Measurements from ENCODE around the gene PIK3C2G. TPM values are rescaled to one million over a fixed set of nuclear protein-coding genes. Genes with fewer than 3 reads are reported as not detected.

Gene PIK3C2G
- total RNA-seq, 4 donors from 2014 or later, result 0.10 to 0.88 (median 0.40) TPM; not detected in 1

DNA sequence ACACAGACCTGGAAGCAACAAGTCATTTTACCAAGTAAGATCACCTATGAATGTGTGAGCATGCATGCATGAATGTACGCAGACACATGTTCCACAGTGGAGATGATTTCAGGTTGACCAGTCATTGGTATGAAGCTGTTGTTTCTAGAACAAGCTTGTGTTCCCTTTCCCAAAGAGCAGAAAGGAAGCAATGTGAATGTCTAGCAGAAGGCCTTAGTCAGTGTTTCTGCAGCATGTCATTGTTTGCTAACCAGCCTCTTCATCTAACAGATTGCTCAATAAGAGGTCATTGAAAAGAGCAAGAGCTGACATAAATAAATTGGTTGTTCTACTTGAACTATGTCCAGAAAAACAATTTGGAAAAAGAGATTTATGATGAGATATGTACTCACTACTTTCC, 285.1 kb downstream of the PIK3C2G start:
- H3K36me3 ChIP-seq, result no peaks in the 10 kb centered on the region
- no peaks in the 10 kb centered on the region for H3K9me3 ChIP-seq
- peaks cover 7 to 16% of the 10 kb centered on the region in 2 donors for H3K4me1 ChIP-seq
- H3K27ac ChIP-seq, result peak overlapping the region in 2 of 3 donors; percentile 53 to 58
- no peaks in the 10 kb centered on the region for H3K27me3 ChIP-seq
- WGBS, 2 donors, result 37 to 45% methylated on average over 1 of the region's 1 CpG
- intact Hi-C loops (cut with DNase I), result no loop called here
- TF ChIP-seq, protein P1, sequence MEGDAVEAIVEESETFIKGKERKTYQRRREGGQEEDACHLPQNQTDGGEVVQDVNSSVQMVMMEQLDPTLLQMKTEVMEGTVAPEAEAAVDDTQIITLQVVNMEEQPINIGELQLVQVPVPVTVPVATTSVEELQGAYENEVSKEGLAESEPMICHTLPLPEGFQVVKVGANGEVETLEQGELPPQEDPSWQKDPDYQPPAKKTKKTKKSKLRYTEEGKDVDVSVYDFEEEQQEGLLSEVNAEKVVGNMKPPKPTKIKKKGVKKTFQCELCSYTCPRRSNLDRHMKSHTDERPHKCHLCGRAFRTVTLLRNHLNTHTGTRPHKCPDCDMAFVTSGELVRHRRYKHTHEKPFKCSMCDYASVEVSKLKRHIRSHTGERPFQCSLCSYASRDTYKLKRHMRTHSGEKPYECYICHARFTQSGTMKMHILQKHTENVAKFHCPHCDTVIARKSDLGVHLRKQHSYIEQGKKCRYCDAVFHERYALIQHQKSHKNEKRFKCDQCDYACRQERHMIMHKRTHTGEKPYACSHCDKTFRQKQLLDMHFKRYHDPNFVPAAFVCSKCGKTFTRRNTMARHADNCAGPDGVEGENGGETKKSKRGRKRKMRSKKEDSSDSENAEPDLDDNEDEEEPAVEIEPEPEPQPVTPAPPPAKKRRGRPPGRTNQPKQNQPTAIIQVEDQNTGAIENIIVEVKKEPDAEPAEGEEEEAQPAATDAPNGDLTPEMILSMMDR (IDR thresholded peaks at IDR 0.05), result peak in 1 of 6 experiments; percentile 4
- TF ChIP-seq POLR2A (IDR thresholded peaks at IDR 0.05), result no peak
- peak; percentile 17 to 27 for DNase-seq
- H3K4me3 ChIP-seq (replicated peaks in 1 of 3), result no peak overlapping the region

DNA sequence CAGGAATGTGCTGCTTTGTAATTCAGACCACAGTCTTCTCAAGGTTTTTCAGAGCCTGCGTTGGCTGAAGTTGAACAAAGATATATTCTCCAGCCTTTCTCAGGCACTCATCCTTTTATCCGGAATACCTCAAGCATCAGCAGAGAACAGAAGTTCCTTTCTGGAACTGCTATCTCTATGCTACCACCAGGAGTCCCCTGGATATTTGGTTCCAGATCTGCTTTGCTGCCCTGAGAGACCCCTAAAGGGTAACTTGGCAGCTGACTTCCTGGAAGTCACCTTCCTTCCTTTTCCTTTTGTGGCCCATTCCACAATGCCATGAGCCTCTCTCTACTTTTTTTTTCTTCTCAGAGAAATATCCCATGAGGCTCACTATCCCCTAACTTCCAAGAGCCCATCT, 288.3 kb downstream of the PIK3C2G start:
- H3K9me3 ChIP-seq, result no peaks in the 10 kb centered on the region
- H3K27ac ChIP-seq, result no peak overlapping the region
- no peak for TF ChIP-seq POLR2A (IDR thresholded peaks at IDR 0.05)
- TF ChIP-seq, protein P1 (IDR thresholded peaks at IDR 0.05), result no peak
- intact Hi-C loops (cut with DNase I), result no loop called here
- WGBS, 2 donors, result 90 to 96% methylated on average over 2 of the region's 2 CpGs
- peaks cover 7 to 16% of the 10 kb centered on the region in 2 donors for H3K4me1 ChIP-seq
- no peak for DNase-seq
- H3K36me3 ChIP-seq, result no peaks in the 10 kb centered on the region
- H3K4me3 ChIP-seq (replicated peaks in 1 of 3), result no peak overlapping the region
- H3K27me3 ChIP-seq, result no peaks in the 10 kb centered on the region

DNA sequence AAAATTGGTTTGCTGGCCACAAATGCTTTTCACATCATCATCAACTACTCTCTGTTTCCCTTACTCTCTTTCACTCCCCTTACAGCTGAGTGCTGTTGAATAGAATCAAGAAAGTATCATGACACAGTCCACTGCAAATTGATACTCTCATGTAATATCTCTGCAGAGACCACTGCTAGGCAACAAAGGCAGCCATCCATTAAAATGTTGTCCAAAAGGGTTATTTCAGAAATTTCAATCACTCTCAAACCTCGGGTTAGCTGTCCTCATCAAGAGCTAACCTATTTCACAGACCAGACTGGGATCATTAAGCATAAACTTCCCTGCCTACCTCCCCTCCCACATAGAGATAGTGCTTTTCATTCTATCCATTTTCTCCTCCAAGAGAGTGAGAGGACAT, 289.8 kb downstream of the PIK3C2G start:
- H3K27me3 ChIP-seq, result no peaks in the 10 kb centered on the region

DNA sequence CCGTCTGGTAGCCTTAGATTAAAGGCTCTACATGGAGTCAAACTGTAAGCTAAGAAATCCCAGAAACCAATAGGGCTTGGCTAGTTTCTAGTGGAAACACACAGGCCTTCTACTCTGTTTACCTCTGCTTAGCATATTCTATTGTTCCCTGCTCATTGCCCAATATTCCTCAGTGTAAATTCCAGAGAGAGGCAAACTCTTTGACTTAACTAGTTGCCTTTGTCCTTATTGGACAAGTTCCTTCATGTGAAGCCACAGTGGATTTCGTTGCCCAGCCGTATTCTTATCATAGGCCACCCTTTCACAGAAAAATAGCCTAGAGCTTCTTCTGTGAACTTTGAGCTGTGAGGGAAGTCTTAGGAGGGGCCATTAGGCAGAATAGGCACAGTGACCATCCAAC, 290.4 kb downstream of the PIK3C2G start:
- H3K9me3 ChIP-seq, result no peaks in the 10 kb centered on the region
- no peak overlapping the region for H3K27ac ChIP-seq
- no peak for DNase-seq
- intact Hi-C loops (cut with DNase I), result no loop called here
- TF ChIP-seq, protein P1 (IDR thresholded peaks at IDR 0.05), result no peak
- no peak for TF ChIP-seq POLR2A (IDR thresholded peaks at IDR 0.05)
- H3K4me3 ChIP-seq (replicated peaks in 1 of 3), result no peak overlapping the region
- H3K4me1 ChIP-seq, result peaks cover 0 to 5% of the 10 kb centered on the region in 2 donors
- H3K27me3 ChIP-seq, result no peaks in the 10 kb centered on the region
- H3K36me3 ChIP-seq, result no peaks in the 10 kb centered on the region
- 96% methylated on average over 3 of the region's 3 CpGs for WGBS, 2 donors

More for the DNA sequence above, 289.8 kb downstream of the PIK3C2G start:
- Histone ChIP-seq H3K36me3 (no peaks in the 10 kb centered on the region), H3K27ac (no peak overlapping the region), H3K9me3 (no peaks in the 10 kb centered on the region), H3K4me3 (replicated peaks in 1 of 3) (no peak overlapping the region), H3K4me1 (peaks cover 1 to 10% of the 10 kb centered on the region in 2 donors)
- intact Hi-C loops (cut with DNase I), result no loop called here
- no peak for DNase-seq
- WGBS, 2 donors, result 50 to 52% methylated on average over 1 of the region's 1 CpG
- no peak for TF ChIP-seq POLR2A (IDR thresholded peaks at IDR 0.05)
- TF ChIP-seq, protein P1 (IDR thresholded peaks at IDR 0.05), result no peak

DNA sequence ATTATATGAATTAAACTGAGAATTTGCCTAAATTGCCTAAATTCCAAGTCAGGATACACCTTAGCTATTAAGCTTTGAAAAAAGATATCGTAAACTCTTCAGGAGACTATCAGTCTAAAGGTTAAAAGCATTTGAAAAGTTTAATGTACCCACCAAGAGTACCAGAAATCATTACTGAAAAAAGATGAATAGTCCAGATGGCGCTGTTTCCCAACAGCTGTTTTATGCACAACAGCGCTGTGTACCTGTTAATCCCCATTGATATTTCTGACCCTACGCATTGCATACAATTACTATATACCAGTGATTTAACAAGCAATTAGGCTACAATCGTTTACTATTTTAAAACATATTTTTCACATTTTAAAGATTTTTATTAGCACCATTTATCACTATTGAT, 291.5 kb downstream of the PIK3C2G start:
- Histone ChIP-seq H3K4me1 (no peaks in the 10 kb centered on the region), H3K9me3 (no peaks in the 10 kb centered on the region), H3K27ac (no peak overlapping the region), H3K27me3 (no peaks in the 10 kb centered on the region), H3K36me3 (no peaks in the 10 kb centered on the region), H3K4me3 (replicated peaks in 1 of 3) (no peak overlapping the region)
- DNase-seq, result no peak
- intact Hi-C loops (cut with DNase I), result no loop called here
- no peak for TF ChIP-seq POLR2A (IDR thresholded peaks at IDR 0.05)
- TF ChIP-seq, protein P1 (IDR thresholded peaks at IDR 0.05), result peak in 1 of 6 experiments; percentile 8
- 93 to 95% methylated on average over 5 of the region's 5 CpGs for WGBS, 2 donors

All from thyroid gland (tissue), 4 donors.